Measurements from ENCODE around the gene TMEM245. TPM values are rescaled to one million over a fixed set of nuclear protein-coding genes. Genes with fewer than 3 reads are reported as not detected.

The TMEM245 gene
- total RNA-seq, 1 donor from 2014 or later: 85.3 TPM

GRCh38 chr9:109088221-109088620 is 31.5 kb downstream of the TMEM245 start:
- Mint-ChIP-seq H3K4me3 (no peak overlapping the region), H3K27ac (no peak overlapping the region), H3K4me1 (no peaks in the 10 kb centered on the region), H3K27me3 (ENCODE audit: insufficient read depth, low read depth) (no peaks in the 10 kb centered on the region), H3K9me3 (no peaks in the 10 kb centered on the region), H3K36me3 (peaks cover 24% of the 10 kb centered on the region)
- no peak overlapping the region for H3K4me2 ChIP-seq
- DNase-seq (ENCODE audit: low spot score): no peak
- peaks cover 8% of the 10 kb centered on the region for H4K20me1 ChIP-seq (ENCODE audit: low read depth)
- peaks cover 7% of the 10 kb centered on the region for H3K36me3 ChIP-seq
- H2AFZ ChIP-seq (replicated peaks): no peak overlapping the region
- no peaks in the 10 kb centered on the region for H3K9me3 ChIP-seq (ENCODE audit: low read depth)
- no peak for TF ChIP-seq EZH2 (IDR thresholded peaks at IDR 0.05)
- no peak for TF ChIP-seq CTCF (IDR thresholded peaks at IDR 0.05)
- no peak for TF ChIP-seq EZH2phosphoT487 (IDR thresholded peaks at IDR 0.05)
- no peaks in the 10 kb centered on the region for H3K27me3 ChIP-seq
- H3K4me1 ChIP-seq: no peaks in the 10 kb centered on the region
- no peak overlapping the region for H3K4me3 ChIP-seq
- peaks cover 13% of the 10 kb centered on the region for H3K79me2 ChIP-seq (ENCODE audit: low read depth)
- no peaks in the 10 kb centered on the region for H3F3A ChIP-seq (ENCODE audit: low read depth)
- no peak overlapping the region for H3K9ac ChIP-seq
- H3K27ac ChIP-seq: no peak overlapping the region

GRCh38 chr9:109087795-109088194 is 32.0 kb downstream of the TMEM245 start:
- no peaks in the 10 kb centered on the region for H3K9me3 ChIP-seq (ENCODE audit: low read depth)
- no peaks in the 10 kb centered on the region for H3F3A ChIP-seq (ENCODE audit: low read depth)
- TF ChIP-seq EZH2phosphoT487 (IDR thresholded peaks at IDR 0.05) (no peak), EZH2 (IDR thresholded peaks at IDR 0.05) (no peak), CTCF (IDR thresholded peaks at IDR 0.05) (no peak)
- no peak overlapping the region for H3K4me2 ChIP-seq
- H3K27ac Mint-ChIP-seq: no peak overlapping the region
- no peak overlapping the region for H3K9ac ChIP-seq
- no peaks in the 10 kb centered on the region for H3K9me3 Mint-ChIP-seq
- H4K20me1 ChIP-seq (ENCODE audit: low read depth): peaks cover 8% of the 10 kb centered on the region
- H3K36me3 ChIP-seq: peaks cover 4% of the 10 kb centered on the region
- H3K79me2 ChIP-seq (ENCODE audit: low read depth): peaks cover 13% of the 10 kb centered on the region
- peaks cover 20% of the 10 kb centered on the region for H3K36me3 Mint-ChIP-seq
- no peak overlapping the region for H3K4me3 Mint-ChIP-seq
- no peaks in the 10 kb centered on the region for H3K27me3 ChIP-seq
- DNase-seq (ENCODE audit: low spot score): no peak
- H3K4me1 ChIP-seq: no peaks in the 10 kb centered on the region
- no peaks in the 10 kb centered on the region for H3K4me1 Mint-ChIP-seq
- H3K27ac ChIP-seq: no peak overlapping the region
- no peak overlapping the region for H2AFZ ChIP-seq (replicated peaks)
- no peaks in the 10 kb centered on the region for H3K27me3 Mint-ChIP-seq (ENCODE audit: insufficient read depth, low read depth)
- H3K4me3 ChIP-seq: no peak overlapping the region

- Histone ChIP-seq H4K20me1 (ENCODE audit: low read depth) (no peaks in the 10 kb centered on the region), H3K9ac (no peak overlapping the region), H3K36me3 (peaks cover 5% of the 10 kb centered on the region), H3K79me2 (ENCODE audit: low read depth) (peaks cover 4% of the 10 kb centered on the region), H2AFZ (replicated peaks) (no peak overlapping the region), H3K27ac (no peak overlapping the region), H3K4me2 (no peak overlapping the region), H3K4me1 (no peaks in the 10 kb centered on the region), H3F3A (ENCODE audit: low read depth) (no peaks in the 10 kb centered on the region), H3K9me3 (ENCODE audit: low read depth) (no peaks in the 10 kb centered on the region), H3K4me3 (no peak overlapping the region), H3K27me3 (no peaks in the 10 kb centered on the region)
- no peak for DNase-seq (ENCODE audit: low spot score)
- Mint-ChIP-seq H3K36me3 (peaks cover 17% of the 10 kb centered on the region), H3K9me3 (no peaks in the 10 kb centered on the region), H3K4me3 (no peak overlapping the region), H3K27ac (no peak overlapping the region), H3K4me1 (no peaks in the 10 kb centered on the region), H3K27me3 (ENCODE audit: insufficient read depth, low read depth) (no peaks in the 10 kb centered on the region)
- TF ChIP-seq CTCF (IDR thresholded peaks at IDR 0.05): no peak
- TF ChIP-seq EZH2phosphoT487 (IDR thresholded peaks at IDR 0.05): no peak
- no peak for TF ChIP-seq EZH2 (IDR thresholded peaks at IDR 0.05)
These were observed 33.5 kb downstream of the TMEM245 start for GRCh38 chr9:109086221-109086620.
